ENCODE measurements around the gene TBC1D23.

TBC1D23 gene

DNA sequence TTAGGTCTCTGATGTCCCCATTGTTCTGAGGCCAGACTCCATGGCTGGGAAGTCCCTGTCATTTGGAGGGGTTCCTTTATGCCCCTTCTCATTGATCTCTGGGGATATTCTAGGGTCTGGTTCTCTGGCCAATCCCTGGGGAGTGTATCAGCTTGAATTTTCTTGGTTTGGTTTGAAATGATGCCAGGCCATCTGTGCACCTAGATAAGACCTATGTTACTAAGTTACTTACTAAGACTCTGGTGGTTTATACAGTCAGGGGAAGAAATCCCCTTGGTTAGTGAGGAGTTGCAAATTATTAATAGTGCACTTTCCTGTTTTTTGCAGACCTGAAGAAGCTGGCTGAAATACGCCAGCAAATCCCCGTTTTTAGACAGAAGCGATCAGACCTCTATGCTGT, 94.1 kb downstream of the TBC1D23 start:
- DNase-seq (ENCODE audit: low read depth in 2 of 2), result peak in 1 of 2 donors; percentile 16
- no peak overlapping the region for H3K4me3 ChIP-seq (replicated peaks in 1 of 2; ENCODE audit: low read depth in 2 of 2, low read length in 2 of 2)
- TF ChIP-seq, protein P1, sequence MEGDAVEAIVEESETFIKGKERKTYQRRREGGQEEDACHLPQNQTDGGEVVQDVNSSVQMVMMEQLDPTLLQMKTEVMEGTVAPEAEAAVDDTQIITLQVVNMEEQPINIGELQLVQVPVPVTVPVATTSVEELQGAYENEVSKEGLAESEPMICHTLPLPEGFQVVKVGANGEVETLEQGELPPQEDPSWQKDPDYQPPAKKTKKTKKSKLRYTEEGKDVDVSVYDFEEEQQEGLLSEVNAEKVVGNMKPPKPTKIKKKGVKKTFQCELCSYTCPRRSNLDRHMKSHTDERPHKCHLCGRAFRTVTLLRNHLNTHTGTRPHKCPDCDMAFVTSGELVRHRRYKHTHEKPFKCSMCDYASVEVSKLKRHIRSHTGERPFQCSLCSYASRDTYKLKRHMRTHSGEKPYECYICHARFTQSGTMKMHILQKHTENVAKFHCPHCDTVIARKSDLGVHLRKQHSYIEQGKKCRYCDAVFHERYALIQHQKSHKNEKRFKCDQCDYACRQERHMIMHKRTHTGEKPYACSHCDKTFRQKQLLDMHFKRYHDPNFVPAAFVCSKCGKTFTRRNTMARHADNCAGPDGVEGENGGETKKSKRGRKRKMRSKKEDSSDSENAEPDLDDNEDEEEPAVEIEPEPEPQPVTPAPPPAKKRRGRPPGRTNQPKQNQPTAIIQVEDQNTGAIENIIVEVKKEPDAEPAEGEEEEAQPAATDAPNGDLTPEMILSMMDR (IDR thresholded peaks at IDR 0.05; ENCODE audit: low read depth, low read length), result no peak

DNA sequence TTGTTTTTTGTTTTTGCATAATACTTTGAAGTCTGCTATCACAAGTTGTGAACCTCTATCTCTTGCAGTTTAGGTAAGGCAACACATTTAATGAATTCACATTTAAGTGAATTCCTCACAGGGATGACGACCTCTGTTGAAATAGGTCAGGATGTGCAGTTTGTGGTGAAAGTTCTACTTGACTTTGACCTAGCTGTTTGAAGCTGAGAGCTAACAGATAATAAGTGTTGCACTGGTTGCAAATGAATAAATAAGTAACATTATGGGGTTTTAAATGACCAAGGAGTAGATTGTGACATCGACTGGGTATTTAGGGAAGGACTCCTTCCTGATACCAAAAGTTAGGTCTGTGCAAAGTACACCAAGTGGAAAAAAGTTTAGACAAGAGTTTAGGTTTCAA, 97.6 kb downstream of the TBC1D23 start:
- H3K4me3 ChIP-seq (replicated peaks in 1 of 2; ENCODE audit: low read depth in 2 of 2, low read length in 2 of 2), result no peak overlapping the region
- TF ChIP-seq, protein P1 (IDR thresholded peaks at IDR 0.05; ENCODE audit: low read depth, low read length), result no peak
- DNase-seq (ENCODE audit: low read depth in 2 of 2), result no peak

DNA sequence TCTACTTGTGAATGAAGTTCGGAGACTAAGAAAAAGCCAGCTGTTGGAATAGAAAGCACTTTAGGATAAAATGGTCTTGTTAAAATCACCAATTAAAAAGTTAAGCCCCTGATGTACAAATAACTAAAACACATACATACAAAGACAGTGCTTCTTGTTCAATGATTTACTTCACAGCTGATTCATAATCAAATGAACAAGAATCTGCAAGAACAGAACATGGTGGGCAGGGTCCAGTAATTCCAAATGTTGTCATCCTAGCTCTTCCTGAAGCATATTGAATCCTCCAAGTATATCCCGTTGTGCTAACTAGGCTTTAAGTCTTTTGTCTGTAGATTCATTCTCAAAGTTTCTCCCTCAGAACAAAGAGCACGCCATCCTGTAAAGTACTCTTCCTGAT, 98.2 kb downstream of the TBC1D23 start:
- no peak overlapping the region for H3K4me3 ChIP-seq (replicated peaks in 1 of 2; ENCODE audit: low read depth in 2 of 2, low read length in 2 of 2)
- TF ChIP-seq, protein P1 (IDR thresholded peaks at IDR 0.05; ENCODE audit: low read depth, low read length), result no peak
- no peak for DNase-seq (ENCODE audit: low read depth in 2 of 2)

DNA sequence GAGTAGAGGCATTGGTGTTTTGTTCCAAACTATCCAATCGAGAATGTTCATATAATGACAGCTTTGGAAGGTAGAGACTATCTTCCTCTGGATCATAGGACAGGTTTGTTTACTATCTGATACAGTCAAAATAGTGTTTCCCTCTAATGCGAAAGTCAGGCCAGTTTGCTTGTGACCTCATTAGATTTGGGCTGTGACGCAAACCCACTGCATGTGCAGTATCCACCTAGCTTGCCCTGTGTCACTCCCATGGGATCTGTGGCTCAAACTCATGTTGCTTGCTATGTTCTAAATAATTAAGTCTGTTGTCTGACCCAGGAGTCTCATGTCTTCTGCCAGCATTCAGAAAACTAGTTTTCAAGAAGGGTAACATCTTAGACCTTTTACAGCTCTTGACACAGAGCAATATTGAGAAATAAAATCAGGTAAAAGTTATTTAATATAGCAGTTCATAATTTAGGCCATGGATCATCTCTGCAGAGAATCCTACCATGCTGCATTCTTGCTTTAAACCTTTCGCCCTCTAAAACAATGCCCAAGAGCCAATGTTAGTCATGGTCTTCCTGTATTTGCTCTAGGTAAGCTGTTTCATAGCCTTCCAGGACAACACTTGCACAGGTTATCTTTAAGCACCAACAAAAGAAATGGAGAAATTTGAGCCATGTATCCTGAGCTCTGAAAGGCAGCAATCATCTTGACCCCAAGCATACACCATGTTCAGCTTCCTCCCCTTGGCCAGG, 100.1 kb downstream of the TBC1D23 start:
- H3K4me3 ChIP-seq (replicated peaks in 1 of 2; ENCODE audit: low read depth in 2 of 2, low read length in 2 of 2), result no peak overlapping the region
- DNase-seq (ENCODE audit: low read depth in 2 of 2), result peak in 1 of 2 donors; percentile 33
- TF ChIP-seq, protein P1 (IDR thresholded peaks at IDR 0.05; ENCODE audit: low read depth, low read length), result no peak

DNA sequence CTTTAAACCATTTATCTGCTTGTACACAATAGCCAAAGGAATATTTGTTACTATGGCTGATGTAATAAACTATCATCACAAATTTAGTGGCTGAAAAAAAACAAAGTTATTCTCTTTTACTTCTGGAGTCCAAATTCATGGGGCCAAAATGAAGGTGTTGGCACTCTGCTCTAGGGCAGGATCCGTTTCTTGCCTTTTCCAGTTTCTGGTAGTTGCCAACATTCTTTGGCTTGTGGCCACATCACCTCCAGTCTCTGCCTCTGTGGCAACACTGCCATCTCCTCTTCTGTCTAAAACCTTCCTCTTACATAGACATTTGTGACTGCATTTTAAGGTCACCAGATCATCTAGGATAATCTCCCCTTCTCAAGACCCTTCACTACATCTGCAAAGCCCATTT, 101.1 kb downstream of the TBC1D23 start:
- no peak overlapping the region for H3K4me3 ChIP-seq (replicated peaks in 1 of 2; ENCODE audit: low read depth in 2 of 2, low read length in 2 of 2)
- TF ChIP-seq, protein P1 (IDR thresholded peaks at IDR 0.05; ENCODE audit: low read depth, low read length), result no peak
- no peak for DNase-seq (ENCODE audit: low read depth in 2 of 2)

DNA sequence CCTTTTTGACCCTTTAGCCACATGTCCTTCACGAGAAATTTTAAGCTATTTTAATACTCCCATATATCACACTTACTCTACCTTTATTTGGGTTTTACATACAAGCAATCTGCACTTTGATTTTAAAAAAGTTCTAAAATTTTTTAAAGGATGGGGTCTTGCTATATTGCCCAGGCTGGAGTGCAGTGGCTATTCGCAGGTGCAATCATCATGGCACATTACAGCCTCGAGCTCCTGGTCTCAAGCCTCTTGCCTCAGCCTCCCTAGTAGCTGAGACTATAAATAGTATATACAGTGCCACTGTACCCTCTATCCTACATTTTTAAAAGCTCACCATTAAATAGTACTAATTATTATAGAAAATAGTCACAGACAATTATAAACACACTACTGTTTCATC, 103.6 kb downstream of the TBC1D23 start:
- H3K4me3 ChIP-seq (replicated peaks in 1 of 2; ENCODE audit: low read depth in 2 of 2, low read length in 2 of 2), result no peak overlapping the region
- no peak for DNase-seq (ENCODE audit: low read depth in 2 of 2)
- TF ChIP-seq, protein P1 (IDR thresholded peaks at IDR 0.05; ENCODE audit: low read depth, low read length), result no peak

DNA sequence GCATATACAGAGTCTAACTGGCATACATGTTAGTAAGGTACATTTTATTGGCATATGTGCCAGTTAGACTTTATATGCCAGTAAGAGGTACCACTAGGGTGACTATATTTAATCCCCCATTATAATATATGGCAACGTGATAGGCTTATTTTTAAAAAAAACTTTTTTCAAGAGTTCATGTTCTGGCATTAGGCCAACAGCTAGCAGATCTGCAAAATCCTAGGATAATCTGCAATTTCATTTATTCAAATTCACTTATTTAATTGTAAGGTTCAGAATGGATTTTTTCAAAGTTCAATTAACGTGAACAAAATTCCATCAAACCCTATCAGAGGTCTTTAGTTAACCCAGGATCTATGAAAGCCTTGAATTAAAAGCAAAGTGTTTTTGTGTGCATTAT, 105.6 kb downstream of the TBC1D23 start:
- no peak for DNase-seq (ENCODE audit: low read depth in 2 of 2)
- H3K4me3 ChIP-seq (replicated peaks in 1 of 2; ENCODE audit: low read depth in 2 of 2, low read length in 2 of 2), result no peak overlapping the region
- TF ChIP-seq, protein P1 (IDR thresholded peaks at IDR 0.05; ENCODE audit: low read depth, low read length), result no peak
